Activated CD4-positive, alpha-beta T cell treated with anti-CD3 and anti-CD28 coated beads, Interleukin-2, amount 50 U/mL, for 4 hours (primary cell): ENCODE measurements around the gene ARHGDIG.
A peak's percentile ranks its signal among the peaks of the same experiment; 100 is the strongest.
"Not testable (repeated sequence)": the region's sequence is repeated elsewhere in the genome, so short reads cannot be mapped to it uniquely, and the experiment has no call there.

Source experiments
- DNase-seq, 2 experiments: peaks; one replicate each; pipeline ENCODE4 v3.0.0-alpha.2; 2020

The ARHGDIG gene

GRCh38 chr16:301950-302349 is 21.6 kb downstream of the ARHGDIG start:
- no peak for DNase-seq

DNA sequence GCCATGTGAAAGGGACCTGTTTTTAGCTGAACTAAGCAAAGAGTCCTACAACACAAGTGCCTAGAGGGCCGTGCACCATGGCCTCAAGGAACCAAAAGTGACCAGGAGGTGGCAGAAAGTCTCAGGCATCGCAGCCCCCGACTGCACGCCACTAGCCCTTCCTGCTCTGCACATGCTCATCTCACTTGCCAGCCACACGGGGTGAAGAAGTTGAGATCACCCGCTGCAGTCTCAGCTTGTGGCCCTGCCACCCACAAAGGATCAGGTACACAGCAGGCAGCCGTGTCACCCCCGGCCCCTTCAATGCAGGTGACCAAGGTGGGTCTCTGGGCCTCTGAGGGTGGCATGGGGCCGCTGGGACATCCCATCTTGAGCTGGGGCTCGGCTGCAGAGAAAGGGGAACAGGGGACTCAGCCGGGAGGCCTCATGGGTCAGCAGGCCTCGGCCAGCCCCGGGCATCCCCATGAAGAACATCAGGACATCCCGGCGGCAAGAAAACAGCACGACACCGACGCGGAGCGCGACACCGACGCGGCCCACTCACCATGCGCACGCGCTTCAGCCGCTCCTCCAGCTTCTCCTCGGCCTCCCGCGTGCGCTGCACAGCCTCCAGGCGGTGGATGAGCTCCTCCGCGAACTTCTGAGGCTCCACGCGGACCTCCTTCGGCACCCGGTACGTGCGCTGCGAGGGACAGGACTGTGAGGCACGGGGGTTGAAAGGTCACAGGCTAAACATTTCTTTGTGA is 23.5 kb downstream of the ARHGDIG start:
- DNase-seq: no peak

- DNase-seq: no peak
Measured at GRCh38 chr16:305916-306626, 25.7 kb downstream of the ARHGDIG start.

GRCh38 chr16:306911-307370 is 26.6 kb downstream of the ARHGDIG start:
- DNase-seq: no peak

DNA sequence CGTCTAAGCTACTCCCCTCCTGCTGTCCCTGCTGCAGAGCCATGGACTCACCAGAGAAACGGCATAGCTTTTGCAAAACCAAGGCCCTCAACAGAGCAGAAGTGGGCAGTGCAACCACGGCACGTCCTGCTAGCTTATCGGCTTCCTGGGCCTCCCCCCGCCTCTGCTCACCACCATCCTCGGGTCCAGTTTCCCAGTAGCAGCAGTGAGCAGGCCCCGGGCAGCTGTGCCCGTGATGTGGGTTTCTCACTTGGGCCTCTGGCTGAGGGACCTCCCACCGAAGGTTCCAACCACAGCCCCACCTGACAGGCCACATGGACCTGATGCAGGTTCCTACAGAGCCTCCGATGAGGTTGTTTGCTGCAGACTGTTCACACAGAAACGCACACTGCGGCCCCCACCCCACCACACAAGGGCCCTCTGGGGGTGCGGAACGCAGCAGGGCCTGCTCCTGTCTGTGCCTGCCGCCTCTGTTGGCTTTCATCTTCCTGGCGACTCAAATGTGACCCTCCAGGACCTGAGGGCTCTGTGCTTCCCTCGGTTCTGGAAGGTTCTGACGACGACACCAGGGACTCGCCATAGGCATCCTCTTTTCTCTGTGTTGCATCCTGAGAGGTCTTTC is 27.4 kb downstream of the ARHGDIG start:
- no peak for DNase-seq

GRCh38 chr16:309476-309875 is 29.1 kb downstream of the ARHGDIG start:
- no peak for DNase-seq

- no peak for DNase-seq
Measured at GRCh38 chr16:311725-312124, 31.3 kb downstream of the ARHGDIG start.

DNA sequence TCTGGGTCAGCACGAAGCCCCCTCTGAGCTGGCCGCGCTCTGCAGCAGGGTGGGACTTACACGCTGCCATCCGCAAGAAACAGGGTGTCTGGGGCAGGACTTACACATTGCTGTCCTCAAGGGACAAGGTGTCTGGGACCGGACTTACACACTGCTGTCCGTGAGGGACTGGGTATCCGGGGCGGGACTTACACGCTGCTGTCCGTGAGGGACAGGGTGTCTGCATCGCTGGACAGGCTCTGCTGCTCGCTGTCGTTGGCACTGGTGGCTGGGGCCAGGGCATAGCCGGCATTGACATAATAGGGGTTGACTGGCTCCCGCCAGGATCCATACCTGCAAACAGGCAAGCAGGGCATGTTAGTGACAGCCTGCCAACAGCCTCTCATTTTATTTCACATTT is 34.0 kb downstream of the ARHGDIG start:
- DNase-seq: no peak

DNA sequence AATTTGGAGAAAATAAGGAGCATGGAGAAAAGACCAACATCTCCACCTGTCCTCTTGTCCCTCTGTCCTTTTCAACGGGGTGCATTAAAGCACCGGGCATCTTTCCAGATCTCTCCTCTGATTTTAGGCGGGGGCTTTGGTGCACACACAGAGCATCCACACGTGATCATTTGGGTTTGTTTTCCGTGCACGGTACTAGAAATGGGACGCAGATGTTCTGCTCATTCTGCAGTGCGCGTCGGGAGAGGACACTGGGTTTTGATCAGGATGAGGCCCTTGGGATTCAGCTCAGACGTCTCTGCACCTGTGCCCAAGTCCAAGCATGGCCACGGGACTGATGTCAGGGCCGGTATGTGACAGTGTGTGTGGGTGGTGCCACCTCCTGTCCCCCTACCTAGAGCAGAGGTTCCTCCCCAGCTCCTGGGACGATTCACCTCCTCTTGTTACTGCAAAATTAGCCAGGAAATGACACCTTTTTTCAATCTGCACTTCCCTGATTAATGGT is 34.5 kb downstream of the ARHGDIG start:
- no peak for DNase-seq

DNA sequence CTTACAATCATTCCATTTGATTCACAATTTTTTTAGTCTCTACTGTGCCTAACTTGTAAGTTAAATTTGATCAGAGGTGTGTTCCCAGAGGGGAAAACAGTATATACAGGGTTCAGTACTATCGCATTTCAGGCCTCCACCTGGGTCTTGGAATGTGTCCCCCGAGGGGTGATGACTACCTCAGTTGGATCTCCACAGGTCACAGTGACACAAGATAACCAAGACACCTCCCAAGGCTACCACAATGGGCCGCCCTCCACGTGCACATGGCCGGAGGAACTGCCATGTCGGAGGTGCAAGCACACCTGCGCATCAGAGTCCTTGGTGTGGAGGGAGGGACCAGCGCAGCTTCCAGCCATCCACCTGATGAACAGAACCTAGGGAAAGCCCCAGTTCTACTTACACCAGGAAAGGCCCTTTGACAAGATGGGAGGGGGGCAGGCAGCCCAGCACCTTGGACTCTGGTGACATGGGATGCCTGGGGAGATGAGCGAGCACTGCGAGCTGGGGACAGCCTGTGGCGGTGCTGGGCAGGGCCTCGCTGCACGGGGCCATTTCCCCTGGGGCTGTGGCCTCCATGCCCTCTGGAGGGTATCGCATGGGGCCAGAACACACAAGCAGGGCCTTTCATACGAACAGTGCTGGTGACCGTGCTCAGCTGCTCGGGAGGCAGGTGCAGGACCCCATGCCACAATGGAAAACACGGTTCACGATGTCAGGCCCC is 36.5 kb downstream of the ARHGDIG start:
- DNase-seq: no peak

GRCh38 chr16:317583-317982 is 37.2 kb downstream of the ARHGDIG start:
- DNase-seq: no peak

- no peak for DNase-seq
Measured at GRCh38 chr16:318628-319027, 38.2 kb downstream of the ARHGDIG start.

- no peak for DNase-seq
Measured at GRCh38 chr16:320206-320605, 39.8 kb downstream of the ARHGDIG start.

- DNase-seq: no peak
Measured at GRCh38 chr16:321532-321931, 41.1 kb downstream of the ARHGDIG start.

- no peak for DNase-seq
Measured at GRCh38 chr16:322476-323143, 42.2 kb downstream of the ARHGDIG start.

DNA sequence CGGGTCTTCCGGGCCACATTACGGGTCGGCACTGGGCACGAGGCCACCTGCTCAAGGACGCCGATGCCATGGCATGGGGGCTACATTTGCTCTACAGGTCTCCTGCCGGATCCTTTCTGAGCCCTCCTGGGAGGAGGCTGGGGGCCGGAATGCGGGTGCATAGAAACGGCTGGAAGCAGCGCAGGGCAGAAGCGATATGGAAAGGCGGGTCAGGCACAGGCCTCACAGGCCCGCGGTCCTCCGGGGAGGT is 43.7 kb downstream of the ARHGDIG start:
- no peak for DNase-seq

DNA sequence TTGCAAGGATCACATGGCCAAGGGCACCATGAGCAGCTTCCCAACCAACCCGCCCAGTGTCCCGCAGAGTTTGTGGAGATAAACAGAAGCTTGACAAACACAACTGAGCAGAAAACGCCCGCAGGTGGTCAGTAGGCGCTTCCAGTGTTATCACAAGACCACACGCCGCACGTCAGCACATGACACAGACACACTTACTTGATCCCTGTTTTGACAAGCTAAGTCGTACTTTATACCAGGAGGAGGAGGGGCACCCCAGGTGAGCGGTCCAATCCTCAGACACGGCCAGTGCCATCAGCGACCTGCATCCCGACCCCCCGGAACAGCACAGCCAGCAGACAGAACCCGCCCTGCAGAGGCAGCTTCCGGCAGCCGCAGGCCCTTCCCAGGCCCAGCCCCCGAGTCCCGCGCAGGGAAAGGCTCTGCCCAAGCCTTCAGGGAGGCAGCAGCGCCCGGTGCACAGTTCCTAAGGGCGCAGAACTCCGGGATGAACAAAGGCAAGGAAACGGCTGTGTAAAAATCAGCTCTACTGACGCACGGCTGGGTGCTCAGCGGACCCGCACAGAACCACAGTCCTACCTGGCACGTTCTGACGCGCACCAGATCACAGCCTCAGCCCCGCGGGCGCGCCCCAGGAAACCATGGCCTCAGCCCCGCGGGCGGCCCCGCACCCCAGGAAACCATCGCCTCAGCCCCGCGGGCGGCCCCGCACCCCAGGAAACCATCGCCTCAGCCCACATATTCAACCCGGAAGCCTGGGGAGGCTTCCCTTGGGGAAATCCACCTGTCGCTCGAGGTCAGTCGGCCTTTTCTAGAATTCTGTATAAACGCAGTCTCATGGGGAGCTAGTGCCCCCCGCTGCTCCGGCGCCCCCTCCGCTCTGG is 44.3 kb downstream of the ARHGDIG start:
- peak; percentile 31 to 44 for DNase-seq

DNA sequence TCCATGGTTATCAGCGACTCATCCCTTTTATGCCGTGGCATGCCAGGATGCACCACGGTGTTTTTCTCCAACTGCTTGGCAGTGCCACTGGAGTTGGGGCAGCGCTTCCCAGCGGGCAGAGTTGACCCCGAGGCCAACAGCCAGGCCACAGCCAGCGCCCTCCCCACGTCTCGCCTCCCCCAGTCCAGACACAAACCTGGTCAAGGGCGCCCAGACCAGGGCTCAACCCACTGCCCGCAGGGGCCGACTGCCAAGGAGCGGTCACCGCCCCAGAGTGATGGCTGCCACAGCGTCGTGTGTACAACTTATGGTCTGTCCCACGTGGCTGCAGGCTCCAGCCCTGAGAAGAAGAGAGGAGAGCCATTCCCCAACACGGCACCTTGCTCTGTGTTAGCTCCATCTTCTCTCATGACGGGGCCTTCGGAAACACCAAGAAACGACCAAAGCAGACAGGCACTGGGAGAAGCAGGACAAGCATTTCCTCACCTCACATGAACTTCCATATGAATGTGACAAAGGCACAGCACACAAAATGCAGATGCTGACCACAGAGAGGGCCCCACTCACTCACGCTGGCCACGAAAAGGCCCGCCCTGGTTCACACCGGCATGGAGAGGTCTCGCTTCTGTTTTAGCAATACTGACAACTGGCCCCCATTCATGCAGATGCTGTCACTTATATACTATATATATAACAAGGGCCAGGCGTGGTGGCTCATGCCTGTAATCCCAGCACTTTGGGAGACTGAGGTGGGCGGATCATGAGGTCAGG is 45.2 kb downstream of the ARHGDIG start:
- no peak for DNase-seq

- no peak for DNase-seq
Measured at GRCh38 chr16:330741-331140, 50.4 kb downstream of the ARHGDIG start.

DNA sequence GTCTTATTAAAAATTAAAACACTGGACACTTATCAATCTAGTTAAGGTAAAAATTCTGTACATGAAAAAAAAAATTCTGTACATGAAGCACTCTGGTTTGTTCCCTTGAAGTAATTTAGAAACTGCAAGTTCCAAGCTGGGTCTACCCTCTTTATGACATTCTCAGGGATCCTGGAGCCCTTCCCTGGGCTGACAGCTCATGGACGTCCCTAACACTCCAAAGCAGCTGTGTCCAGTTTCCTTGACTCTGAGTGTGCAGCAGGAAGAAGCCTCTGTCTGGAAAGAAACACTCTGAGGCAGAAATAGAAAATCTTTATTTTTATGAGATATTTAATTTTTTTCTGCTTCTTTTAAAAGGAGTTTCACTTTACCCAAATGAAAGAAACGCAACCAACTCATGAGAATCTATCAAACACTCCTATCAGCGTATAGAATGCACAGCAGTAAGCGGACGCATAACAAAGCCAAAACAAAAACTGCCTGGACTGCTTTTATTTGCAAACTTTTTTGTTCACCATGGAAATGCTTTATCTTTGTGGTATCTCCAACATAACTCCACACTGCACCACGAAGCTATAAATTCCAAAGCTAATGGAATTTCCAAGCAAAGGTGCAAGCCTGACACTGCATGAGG is 50.9 kb downstream of the ARHGDIG start:
- not testable (repeated sequence) for DNase-seq
